Medulla oblongata (tissue), 1 donor: ENCODE results near the gene NTSR1.

ENCODE experiments used
- DNase-seq: peaks from one replicate; pipeline ENCODE4 v3.0.0-alpha.2; 2015; ENCODE audit errors: extremely low spot score

Gene NTSR1

DNA sequence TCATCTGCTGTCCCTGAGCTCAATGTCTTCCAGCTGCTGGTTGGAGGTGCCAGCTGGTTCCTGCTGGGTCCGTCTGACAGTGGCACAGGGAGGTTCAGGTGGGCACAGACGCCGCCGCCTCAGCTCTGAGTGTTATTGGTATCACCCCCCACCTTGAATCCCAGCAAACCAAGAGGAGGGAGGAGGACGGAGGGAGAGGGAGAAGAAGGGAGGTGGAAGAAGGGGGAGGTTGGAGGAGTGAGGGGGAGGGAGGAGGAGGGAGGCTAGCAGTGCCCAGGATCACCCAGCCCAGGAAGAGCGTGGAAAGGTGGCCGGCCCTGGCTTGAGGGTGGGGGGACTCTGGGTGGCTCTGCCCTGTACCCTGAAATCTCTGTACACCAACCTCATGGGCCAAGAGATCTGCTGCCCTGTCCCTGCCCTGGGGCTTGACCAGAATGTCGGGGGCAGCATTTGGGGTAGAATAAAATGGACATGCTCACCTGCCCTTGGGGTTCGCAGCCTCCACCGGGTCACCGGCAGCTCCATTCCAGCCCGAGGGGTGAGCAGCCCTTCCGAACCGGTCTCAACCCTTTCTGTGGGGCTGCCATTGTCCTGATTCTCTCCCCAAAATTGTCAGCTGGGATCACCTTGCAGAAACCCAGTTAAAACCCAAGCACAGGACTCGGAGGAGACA is 17.1 kb downstream of the NTSR1 start:
- DNase-seq: no peak

- no peak for DNase-seq
These were observed 17.6 kb downstream of the NTSR1 start for GRCh38 chr20:62726276-62726675.

- DNase-seq: no peak
These were observed 18.3 kb downstream of the NTSR1 start for GRCh38 chr20:62726716-62727583.

DNA sequence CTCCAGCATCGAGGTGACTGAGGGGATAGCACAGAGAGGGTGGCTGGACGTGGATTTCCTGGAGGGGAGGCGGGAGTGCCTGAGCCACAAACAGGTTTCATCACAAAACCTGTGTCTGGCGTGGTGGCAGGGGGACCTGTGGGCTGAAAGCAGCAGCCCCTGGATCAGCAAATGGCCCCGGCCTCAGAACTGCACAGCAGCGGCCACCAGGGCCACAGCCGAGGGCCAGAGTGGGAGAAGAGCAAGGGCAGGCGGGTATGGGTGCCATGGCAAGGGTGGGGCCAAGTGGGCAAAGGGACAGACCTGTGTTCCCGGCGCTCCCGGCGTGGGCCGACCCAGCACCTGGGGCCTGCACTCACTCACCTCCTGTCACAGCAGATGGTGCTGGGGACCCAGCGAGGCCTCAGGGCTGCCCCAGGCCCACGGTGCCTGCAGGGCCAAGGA is 19.0 kb downstream of the NTSR1 start:
- DNase-seq: no peak

GRCh38 chr20:62728028-62728780 is 19.6 kb downstream of the NTSR1 start:
- no peak for DNase-seq

DNA sequence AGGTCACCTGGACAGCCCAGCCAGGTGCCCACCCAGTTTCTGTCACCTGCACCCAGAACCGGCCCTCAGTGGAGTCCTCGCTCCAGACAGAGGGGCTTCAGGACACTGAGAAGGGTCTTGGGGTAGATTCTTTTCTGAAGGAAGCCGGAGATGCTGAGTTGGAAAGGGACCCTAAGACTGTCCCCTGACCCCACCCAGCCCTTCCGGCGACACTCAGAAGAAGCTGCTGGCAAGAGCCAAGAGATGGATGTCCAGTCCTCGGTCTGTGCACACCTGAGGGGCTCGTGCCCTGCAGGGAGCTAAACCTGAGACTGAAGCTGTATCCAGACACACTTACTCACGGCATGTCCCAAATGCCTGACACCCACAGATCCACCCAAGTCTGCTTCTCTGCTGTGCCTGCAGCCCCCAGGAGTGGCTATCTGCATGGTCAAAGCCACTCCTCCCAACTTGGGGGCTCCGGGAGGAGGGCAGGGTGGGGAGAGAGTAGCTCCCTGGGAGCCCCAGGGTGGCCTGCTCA is 20.2 kb downstream of the NTSR1 start:
- DNase-seq: no peak

DNA sequence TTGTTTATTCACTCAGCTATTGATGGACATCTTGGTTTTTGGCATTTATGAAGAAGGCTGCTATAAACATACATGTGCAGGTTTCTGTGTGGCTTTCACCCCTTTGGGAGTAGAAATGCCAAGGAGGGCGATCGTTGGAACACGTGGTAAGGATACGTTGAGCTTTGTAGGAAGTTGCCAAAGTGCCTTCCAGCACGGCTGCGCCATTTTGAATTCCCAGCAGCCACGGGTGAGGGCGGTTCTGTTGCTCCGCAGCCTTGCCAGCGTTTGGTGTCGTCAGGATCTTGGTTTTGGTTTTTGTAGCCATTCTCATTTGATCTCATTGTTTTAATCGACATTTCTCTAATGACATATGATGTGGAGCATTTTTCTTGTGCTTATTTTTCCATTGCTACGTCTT is 21.8 kb downstream of the NTSR1 start:
- DNase-seq: no peak

DNA sequence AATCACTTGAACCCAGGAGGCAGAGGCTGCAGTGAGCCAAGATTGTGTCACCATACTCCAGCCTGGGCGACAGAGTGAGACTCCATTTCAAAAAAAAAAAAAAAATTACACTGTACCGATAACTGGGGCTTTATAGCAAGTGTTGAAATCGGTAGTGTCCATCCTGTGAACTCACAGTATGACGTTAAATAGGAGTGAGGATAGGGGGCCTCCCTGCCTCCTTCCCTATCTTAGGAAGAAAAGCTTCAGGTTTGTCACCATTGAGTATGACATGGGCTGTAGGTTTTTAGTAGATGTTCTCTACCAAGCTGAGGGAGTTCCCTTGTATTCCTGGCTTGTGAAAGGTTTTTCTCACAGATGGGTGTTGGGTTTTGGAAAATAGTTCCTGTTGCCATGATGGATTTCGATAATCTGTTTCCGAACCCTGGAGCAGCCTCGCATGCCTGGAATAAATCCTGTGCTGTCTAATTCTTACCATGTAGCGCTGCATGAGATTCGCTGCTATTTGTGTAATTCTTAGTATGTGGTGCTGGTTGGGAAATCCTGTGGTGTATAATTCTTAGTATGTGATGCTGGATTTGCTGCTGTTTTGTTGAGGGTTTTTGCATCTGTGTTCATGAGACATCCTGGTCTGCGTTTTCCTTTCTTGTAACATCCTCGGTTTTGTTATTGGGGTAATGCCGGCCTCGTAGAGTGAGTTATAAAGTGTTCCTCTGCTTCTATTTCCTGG is 23.6 kb downstream of the NTSR1 start:
- no peak for DNase-seq

GRCh38 chr20:62732842-62733525 is 24.3 kb downstream of the NTSR1 start:
- no peak for DNase-seq

DNA sequence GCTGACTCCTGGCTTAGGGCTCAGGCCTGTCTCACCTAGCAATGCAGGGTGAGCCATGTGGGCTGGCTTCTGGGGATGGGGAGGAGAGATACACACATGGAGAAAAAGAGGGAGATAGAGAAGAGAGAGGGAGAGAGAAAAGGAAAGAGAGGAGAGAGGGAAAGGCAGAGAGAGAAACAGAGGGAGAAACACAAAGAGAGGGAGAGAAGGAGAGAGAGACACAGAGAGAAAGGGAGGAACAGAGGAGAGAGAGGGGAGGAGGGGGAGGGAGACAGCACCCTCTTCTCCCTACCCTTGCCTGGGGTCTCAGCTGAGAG is 24.8 kb downstream of the NTSR1 start:
- DNase-seq: no peak

DNA sequence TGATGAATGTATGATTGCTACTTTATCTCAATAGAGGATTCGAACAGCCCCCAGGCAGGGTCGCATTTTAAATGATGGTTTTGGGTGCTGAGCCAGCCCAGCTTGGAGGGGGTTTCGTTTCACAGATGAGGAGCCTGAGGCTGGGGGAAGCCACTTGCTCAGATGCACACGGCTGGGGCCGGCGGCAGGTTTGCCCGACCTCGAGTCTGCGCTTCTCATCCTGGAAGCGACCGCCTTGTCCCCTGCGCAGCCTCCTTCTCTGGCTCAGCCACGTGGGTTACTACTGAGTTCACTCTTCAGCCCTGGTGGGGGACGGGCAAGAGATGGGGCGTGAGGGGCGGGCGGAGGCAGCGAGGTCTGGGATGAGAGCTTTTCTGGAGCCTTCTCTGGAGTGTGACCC is 25.3 kb downstream of the NTSR1 start:
- no peak for DNase-seq

GRCh38 chr20:62734326-62734725 is 25.7 kb downstream of the NTSR1 start:
- DNase-seq: no peak

DNA sequence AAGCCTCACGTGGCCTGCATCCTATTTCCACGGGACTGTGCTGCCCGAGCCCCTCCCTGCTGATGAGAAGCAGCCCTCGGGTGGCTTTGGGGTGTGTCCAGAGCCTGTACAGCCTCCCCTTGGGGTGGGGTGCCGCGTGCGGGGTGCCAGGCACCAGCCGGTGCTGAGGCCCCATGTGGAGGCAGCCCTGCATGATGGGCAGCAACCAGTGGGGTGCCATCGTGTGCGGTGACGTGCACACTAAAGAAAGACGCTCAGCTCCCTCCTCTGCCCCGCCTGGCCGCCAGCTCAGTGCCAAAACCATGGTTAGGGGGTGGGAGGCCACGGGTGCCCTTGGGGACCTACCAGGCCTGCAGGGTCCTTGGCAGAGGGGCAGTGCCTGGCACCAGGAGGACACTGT is 26.2 kb downstream of the NTSR1 start:
- no peak for DNase-seq

DNA sequence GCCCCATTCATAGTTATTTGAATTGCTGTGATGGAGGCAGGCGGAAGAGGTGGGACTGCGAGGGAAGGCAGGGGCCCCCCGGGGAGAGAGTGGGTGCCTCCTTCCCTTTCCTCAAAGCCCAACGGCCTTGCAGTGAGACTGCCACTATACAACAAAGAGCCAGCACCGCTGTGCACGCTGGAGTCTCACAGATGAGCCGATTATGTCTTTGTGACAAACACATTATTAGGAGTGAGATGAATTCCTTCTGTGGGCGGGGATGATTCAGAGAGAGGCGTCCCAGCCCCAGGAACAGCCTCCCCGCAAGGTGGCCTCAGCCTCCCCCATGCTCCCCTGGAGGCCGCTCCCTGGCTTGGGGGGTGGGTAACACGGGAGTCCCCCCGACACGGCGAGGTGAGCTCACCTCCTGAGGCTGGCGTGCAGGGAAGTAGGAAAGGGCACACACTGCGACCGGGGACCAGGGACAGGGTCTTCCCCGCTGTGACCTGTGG is 26.7 kb downstream of the NTSR1 start:
- DNase-seq: no peak

DNA sequence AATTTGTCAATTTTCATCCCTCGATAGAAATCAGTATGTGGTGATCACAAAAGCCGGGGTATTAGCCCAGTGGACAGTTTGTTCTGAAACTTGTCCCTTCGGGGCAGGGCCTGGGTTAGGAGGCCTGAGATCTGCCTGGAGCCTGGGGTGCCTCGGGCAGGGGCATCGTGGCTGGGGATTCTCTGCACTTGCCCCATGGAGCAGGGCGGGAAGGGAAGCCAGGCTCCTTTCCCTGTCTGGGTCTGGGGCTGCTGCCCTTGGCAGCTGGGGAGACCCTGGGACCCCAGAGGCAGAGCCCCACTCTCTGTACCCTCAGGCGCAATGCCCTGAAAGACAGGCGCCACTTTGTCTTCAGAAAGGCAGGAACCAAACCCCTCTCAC is 27.4 kb downstream of the NTSR1 start:
- no peak for DNase-seq

DNA sequence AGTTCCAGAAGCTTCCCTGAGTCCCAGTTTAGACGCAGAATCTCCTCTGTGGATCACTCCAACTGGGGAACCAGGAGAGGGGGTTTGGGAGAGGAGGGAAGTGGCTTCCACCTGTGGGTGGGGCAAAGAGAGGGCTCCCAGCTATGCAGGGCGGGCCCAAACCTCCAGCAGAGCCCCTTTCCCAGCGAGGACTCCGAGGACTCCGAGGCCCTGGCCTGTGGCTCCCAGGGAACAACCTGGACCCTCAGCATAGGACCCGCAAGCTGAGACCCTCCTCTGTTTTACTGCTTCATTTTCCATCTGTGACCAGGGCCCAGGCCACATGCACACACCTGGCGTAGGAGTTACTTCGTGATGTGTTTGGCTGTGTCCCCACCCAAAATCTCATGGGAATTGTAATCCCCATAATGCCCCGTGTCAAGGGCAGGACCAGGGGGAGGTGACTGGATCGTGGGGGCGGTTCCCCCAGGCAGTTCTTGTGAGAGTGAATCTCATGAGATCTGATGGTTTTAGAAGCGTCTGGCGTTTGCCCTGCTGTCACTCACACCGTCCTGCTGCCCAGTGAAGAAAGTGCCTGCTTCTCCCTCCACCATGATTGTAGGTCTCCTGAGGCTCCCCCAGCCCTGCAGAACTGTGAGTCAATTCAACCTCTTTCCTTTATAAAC is 27.9 kb downstream of the NTSR1 start:
- DNase-seq: no peak

GRCh38 chr20:62737271-62737811 is 28.7 kb downstream of the NTSR1 start:
- DNase-seq: no peak

GRCh38 chr20:62738025-62738881 is 29.6 kb downstream of the NTSR1 start:
- DNase-seq: no peak

DNA sequence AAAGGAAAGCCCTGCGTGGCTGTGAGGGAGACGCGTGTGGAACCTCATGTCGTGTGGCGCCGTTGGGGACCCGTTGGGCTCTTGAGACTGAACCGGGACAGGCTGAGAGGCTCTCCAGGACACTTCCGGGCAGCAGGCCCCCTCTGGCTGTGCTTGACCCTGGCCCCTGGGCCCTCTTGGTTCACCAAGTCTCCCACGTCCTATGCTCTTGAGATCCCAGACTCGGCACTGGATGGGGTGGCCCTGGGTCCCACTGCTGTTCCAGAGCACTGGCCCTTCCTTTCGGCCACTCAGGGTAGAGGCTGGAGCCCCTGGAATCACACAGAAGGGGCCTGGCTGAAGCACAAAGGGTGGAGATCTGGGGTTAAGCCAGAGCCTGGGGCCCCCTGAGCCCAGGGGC is 30.4 kb downstream of the NTSR1 start:
- no peak for DNase-seq
